GM18499 (cell line): ENCODE data around the gene POLD4.

Experiments used
- ATAC-seq: cut with Tn5 transposase; IDR thresholded peaks from one replicate; pipeline ENCODE4 v1.9.1; 2021; ENCODE audit warnings: moderate number of reproducible peaks; ENCODE audit not compliant: insufficient read depth, unreplicated experiment

The POLD4 gene

GRCh38 chr11:67390947-67391303 lies 37.6 kb upstream of the POLD4 start:
- no peak for ATAC-seq

GRCh38 chr11:67389477-67389876 lies 36.1 kb upstream of the POLD4 start:
- ATAC-seq: no peak

- no peak for ATAC-seq
Measured at GRCh38 chr11:67387518-67387917, 34.2 kb upstream of the POLD4 start.

- no peak for ATAC-seq
Measured at GRCh38 chr11:67387069-67387468, 33.7 kb upstream of the POLD4 start.

- ATAC-seq: no peak
Measured at GRCh38 chr11:67384851-67385366, 31.6 kb upstream of the POLD4 start.

- ATAC-seq: no peak
Measured at GRCh38 chr11:67382276-67383136, 29.2 kb upstream of the POLD4 start.

- no peak for ATAC-seq
Measured at GRCh38 chr11:67381244-67381972, 28.1 kb upstream of the POLD4 start.

GRCh38 chr11:67379061-67380058 lies 26.0 kb upstream of the POLD4 start:
- ATAC-seq: no peak

GRCh38 chr11:67378544-67378943 lies 25.2 kb upstream of the POLD4 start:
- ATAC-seq: no peak

GRCh38 chr11:67376873-67377808 lies 23.8 kb upstream of the POLD4 start:
- no peak for ATAC-seq

- ATAC-seq: no peak
Measured at GRCh38 chr11:67376063-67376820, 22.9 kb upstream of the POLD4 start.

- no peak for ATAC-seq
Measured at GRCh38 chr11:67375320-67376055, 22.1 kb upstream of the POLD4 start.

- ATAC-seq: no peak
Measured at GRCh38 chr11:67374571-67375281, 21.4 kb upstream of the POLD4 start.

- ATAC-seq: no peak
Measured at GRCh38 chr11:67373648-67374570, 20.6 kb upstream of the POLD4 start.

- ATAC-seq: no peak
Measured at GRCh38 chr11:67372993-67373647, 19.8 kb upstream of the POLD4 start, which contains the start of gene CLCF1. Gene CLCF1, minus strand, starts transcription at chr11:67373598. Its CDS starts 59 bp downstream, at chr11:67373539.
